GM12801 (cell line): ENCODE results near the gene IPO8.

ENCODE experiments used
- TF ChIP-seq, protein P1 (sequence below): IDR thresholded peaks from one replicate; pipeline ENCODE4 v1.5.1; 2011; ENCODE audit warnings: control low read depth; ENCODE audit not compliant: insufficient read length; ENCODE audit errors: extremely low read depth

The IPO8 gene

DNA sequence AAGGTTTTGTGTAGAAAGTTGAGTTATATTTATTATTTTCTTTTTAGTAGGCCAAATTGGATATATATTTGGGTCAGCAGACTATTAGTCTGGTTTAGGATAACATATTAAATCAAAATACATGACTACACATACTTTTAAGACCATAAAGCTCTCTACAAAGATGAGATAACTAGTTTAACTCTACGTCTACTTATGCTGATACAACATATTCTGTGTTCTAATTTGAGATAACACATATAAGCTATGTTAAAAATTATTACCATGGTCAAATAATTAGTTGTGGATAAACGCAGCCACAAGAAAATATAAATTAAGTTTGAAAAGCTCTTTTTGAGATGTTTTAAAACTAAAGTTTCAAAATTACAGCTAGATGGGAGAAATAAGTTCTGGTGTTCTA lies 55.3 kb downstream of the IPO8 start:
- TF ChIP-seq, protein P1, sequence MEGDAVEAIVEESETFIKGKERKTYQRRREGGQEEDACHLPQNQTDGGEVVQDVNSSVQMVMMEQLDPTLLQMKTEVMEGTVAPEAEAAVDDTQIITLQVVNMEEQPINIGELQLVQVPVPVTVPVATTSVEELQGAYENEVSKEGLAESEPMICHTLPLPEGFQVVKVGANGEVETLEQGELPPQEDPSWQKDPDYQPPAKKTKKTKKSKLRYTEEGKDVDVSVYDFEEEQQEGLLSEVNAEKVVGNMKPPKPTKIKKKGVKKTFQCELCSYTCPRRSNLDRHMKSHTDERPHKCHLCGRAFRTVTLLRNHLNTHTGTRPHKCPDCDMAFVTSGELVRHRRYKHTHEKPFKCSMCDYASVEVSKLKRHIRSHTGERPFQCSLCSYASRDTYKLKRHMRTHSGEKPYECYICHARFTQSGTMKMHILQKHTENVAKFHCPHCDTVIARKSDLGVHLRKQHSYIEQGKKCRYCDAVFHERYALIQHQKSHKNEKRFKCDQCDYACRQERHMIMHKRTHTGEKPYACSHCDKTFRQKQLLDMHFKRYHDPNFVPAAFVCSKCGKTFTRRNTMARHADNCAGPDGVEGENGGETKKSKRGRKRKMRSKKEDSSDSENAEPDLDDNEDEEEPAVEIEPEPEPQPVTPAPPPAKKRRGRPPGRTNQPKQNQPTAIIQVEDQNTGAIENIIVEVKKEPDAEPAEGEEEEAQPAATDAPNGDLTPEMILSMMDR: no peak

DNA sequence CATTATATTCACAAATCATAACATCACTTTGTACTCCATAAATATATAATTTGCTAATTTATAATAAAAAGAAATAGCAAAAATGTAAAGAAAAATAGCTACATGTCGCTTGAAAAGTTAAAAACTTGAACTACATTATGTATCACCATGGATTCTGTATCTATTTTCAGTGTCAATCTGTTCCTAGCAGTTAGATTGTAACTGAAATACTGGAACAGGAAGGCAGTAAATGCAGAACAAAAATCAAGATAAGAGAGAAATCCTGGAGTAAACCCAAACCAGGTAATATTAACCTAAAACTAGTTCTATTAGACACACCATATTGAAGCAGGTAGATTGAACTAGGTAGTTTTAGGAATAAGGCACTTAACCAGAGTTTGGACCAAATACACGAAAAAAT lies 60.3 kb downstream of the IPO8 start:
- TF ChIP-seq, protein P1: no peak

DNA sequence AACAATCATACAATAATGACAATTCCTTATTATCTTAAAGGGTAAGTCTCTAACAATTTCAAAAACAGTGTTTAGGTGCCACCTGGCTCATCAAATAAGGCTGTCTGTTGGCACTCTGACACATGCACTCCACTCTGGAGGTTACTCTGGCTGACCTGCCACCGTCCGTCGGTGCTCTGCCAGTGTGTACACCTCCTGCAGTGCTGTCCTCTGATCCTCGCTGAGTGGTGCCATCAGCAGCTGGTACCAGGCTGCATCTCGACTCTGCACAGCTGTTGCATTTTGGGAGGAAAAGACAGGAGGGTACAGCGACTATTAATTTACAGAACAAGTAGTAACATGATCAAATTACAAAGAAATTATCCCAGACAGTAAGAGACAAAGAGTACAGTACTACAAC lies 63.9 kb downstream of the IPO8 start:
- TF ChIP-seq, protein P1: no peak

DNA sequence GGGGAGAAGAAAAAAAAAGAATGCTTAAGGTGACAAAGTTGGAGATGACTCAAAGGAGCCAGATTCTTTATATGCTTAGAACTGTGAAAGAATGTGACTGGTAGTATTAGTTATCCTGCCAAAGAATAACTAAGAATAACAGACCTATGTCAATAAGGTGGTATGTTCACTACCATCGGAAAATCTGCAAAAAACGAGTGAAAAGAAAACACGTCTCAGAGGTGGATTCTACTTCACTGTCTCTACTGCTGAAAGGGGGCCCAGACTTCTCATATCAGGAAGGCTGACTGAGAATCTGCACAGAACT lies 64.7 kb downstream of the IPO8 start:
- TF ChIP-seq, protein P1: no peak

DNA sequence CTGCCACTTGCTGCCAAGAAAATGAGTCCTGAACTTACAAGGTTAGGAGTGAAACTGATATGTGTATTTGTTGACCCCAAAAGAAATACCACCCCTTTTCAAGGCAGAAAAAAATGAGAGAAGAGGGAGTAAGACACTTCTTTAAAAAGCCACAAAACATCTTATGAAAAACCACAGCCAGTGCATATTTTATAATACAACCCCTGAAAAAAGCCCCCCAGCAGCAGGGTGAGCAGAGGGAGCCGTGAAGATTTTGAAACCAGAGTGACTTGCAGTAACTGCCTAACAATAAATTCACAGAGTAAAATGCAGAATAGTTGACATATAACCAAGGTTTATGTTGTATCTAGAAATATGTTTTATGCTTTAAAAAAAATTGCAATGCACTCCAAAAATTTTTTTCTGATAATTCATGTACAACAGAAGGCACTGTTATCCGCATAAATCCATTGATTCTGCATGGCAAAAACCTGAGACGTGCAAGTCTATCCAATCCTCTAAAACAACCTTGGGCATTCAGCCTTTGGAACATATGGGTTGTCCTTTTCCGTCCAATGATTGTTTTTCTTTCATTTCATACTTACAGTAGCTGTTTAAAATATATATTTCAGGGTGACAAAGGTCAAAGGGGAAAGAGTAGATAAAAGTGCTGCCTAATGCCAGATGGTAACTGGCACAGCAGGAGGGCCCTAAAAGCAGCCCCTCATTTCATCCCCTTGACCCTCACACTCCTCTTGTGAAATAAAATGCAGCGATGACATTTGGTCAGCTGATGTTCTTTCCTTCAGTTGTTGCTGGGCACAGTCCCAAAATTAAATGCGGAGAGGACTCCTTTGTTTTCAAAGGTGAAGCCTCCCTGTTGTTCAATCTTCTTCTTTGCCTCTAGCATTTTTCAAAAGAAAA lies 65.3 kb downstream of the IPO8 start:
- TF ChIP-seq, protein P1: no peak

DNA sequence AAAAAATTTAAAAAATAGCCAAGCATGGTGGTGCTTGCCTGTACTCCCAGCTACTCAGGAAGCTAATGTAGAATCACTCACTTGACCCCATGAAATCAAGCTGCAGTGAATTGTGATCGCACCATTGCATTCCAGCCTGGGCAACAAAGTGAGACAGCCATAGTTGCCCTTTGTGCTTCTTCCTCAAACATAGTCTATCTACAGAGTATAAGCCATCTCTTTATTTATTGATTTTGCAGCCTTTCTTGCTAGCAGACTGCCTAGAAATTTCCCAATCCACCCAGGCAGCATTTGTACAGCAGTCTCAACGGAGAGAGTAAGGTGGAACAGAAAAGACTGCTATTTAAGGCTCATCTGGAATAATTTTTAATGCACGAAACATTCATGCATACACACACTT lies 68.8 kb downstream of the IPO8 start:
- TF ChIP-seq, protein P1: no peak

DNA sequence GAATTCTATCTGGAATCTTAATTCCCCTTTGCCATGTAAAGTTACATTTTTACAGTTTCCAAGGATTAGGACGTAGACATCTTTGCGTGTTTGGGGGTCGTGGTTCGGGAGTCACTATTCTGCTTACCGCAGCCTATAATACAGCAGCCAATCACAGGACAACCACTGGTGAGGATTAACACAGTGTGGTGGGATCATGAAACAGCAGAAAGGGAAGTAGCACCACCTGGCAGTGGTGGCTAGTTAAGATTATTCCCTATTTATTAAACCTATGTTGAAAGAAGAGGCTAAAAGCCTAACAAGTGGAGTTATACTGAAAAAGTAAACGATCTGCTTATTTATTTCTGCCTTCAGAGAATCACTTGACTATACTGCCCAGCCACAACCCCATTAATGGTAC lies 71.7 kb downstream of the IPO8 start:
- TF ChIP-seq, protein P1: no peak
